ENCODE results near the gene ZIC1.

GRCh38 chr3:147407114-147407497, 2.1 kb upstream of the ZIC1 start:
- TF ChIP-seq EZH2 (IDR thresholded peaks at IDR 0.05; ENCODE audit: low read depth) (no peak), CTCF (conservative IDR thresholded peaks at IDR 0.05) (no peak)

Data from PC-9 (cell line).